OCI-LY7 (cell line): Measurements from ENCODE around the gene B3GAT1.

Experiments
- CTCF ChIP-seq: fragments of 200-600 bp; sonication (generic); conservative IDR thresholded peaks from 2 replicates; pipeline ENCODE4 v1.5.1; 2014; ENCODE audit warnings: mild to moderate bottlenecking, antibody characterized with exemption, low read length, moderate library complexity, mixed read lengths
- EZH2phosphoT487 ChIP-seq: fragments of 200-600 bp; sonication (generic); IDR thresholded peaks from 2 replicates; pipeline ENCODE4 v1.6.1; 2018; ENCODE audit warnings: low read depth, borderline replicate concordance, mild to moderate bottlenecking, mixed run types, antibody characterized with exemption, low read length, moderate library complexity, mixed read lengths

- TF ChIP-seq CTCF: no peak
- no peak for TF ChIP-seq EZH2phosphoT487
Observed at GRCh38 chr11:134407923-134408322, 4.1 kb downstream of the B3GAT1 start.
